Renal cortex interstitium (tissue), 11 donors: ENCODE data around the gene YKT6. TPM values are rescaled to one million over a fixed set of nuclear protein-coding genes. Genes with fewer than 3 reads are reported as not detected.
"Not testable (repeated sequence)": the region's sequence is repeated elsewhere in the genome, so short reads cannot be mapped to it uniquely, and the experiment has no call there.

ENCODE experiments used
- DNase-seq, 11 donors: peaks; one replicate each; pipeline ENCODE4 v3.0.0-alpha.2; 2013; ENCODE audit warnings: low read depth in 9 of 11, low spot score in 4 of 11; ENCODE audit errors: extremely low read depth in 1 of 11
- polyA plus RNA-seq, 3 donors: library from polyadenylated mRNA; unstranded; fragments of 120-200 nt; gene quantifications; one replicate each; pipeline ENCODE4 v1.2.1, GENCODE V29; 2013; ENCODE audit not compliant: insufficient read length in 3 of 3

Gene YKT6
- polyA plus RNA-seq, 3 donors: 75.8 to 78.0 (median 77.3) TPM

- DNase-seq: no peak
Measured at GRCh38 chr7:44161371-44161770, 39.4 kb upstream of the YKT6 start.

GRCh38 chr7:44162179-44162578, 38.6 kb upstream of the YKT6 start:
- no peak for DNase-seq

DNA sequence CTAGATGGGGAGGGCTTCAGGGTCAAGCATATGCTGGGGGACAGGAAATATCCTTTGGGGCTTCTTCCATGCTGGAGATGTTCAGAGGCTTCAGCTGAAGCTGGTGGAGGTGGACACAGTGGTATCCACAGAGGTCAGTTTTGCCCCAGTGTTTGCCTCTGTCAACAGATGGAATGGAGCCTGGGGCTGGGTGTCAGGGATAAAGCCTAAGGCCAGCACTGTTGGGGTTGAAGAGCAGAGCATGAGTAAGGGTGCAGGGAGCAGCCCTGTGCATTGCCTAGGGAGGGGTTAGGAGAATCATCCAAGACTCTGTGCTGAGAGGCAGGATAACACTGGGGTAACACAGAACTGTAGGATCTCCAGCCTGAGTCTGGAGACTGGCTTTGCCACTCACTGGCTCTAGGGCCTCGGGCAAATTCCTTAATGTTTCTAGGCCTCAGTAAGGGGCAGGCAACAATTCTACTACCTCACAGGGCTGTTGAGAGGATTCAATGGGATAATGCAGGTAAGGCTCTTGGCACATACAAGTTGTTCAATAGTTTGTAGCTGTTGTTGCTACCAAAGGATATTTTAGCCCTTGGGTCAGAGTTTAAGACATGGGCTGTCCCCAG, 37.9 kb upstream of the YKT6 start:
- no peak for DNase-seq

- no peak for DNase-seq
Measured at GRCh38 chr7:44163591-44163990, 37.2 kb upstream of the YKT6 start.

DNA sequence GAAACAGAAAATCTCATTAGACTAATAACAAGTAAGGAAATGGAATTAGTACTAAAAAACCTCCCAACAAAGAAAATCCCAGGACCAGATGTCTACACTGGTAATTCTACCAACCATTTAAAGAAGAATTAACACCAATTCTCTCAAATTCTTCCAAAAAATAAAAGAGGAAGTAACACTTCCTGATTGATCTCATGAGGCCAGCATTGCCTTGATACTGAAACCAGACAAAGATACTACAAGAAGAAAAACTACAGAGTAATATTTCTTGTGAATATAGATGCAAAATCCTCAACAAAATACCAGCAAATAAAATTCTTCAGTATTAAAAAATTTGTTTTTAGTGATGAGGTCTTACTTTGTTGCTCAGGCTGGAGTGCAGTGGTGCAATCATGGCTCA, 32.9 kb upstream of the YKT6 start:
- no peak for DNase-seq

DNA sequence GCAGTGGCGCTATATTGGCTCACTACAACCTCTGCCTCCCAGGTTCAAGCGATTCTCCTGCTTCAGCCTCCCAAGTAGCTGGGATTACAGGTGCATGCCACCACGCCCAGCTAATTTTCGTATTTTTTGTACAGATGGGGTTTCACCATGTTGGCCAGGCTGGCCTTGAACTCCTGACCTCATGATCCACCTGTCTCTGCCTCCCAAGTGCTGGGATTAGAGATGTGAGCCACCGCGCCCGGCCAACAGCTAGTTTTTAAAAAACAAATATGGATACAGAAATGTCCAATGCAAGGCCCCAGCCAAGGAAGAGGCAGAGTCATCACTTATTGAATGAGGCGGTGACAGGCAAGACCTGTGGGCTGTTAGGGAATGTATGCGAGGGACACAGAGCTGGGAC, 28.9 kb upstream of the YKT6 start:
- not testable (repeated sequence) for DNase-seq

DNA sequence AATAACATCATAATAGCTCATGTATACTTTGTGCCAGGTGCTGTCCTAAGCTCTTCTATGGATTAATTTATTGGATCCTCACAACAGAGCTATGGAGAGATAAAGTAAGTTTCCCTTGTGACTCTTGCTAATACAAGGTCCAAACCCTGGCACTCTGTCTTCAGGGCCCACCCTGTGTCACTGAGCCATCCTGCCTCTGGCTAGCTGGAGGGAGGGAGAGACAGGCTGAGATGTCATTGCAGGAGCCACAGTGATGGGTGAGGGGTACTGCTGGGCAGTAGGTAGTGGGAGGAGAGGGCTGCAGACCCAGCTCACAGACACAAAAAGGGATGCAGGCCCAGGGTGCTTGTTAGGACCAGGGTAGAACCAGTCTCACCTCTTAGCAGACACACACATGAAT, 28.4 kb upstream of the YKT6 start:
- no peak for DNase-seq

DNA sequence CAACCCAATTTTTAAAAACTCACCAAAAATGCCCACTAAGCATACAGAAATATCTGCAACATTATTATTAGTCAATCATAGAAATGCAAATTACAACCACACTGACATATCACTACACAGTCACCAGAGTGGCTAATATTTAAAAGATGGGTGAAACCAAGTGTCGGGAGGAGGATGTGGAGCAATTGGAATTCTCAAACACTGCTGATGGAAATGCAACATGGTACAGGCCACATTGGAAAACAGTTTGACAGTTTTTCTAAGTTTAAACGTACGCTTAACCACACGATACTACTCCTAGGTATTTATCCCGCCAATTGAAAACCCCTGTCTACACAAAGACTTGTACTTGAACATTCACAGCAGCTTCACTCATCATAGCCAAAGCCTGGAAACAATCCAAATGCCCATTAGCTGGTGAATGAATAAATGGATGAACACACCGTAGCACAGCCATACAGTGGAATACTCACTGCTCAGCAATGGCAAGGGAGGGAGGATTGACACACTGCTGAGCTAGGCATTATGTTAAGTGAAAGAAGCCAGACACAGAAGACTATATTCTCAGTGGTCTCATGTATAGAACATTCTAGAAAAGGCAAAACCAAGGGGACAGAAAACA, 27.9 kb upstream of the YKT6 start:
- no peak for DNase-seq

GRCh38 chr7:44173911-44174693, 26.7 kb upstream of the YKT6 start:
- no peak for DNase-seq

DNA sequence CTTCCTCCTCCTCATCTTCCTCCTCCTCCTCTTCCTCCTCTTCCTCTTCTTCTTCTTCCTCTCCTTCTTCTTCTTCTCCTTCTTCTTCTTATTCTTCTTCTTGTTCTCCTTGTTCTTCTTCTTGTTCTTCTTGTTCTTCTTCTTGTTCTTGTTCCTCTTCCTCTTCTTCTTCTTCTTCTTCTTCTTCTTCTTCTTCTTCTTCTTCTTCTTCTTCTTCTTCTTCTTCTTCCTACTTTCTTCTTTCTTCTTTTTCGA, 26.2 kb upstream of the YKT6 start:
- not testable (repeated sequence) for DNase-seq

- no peak for DNase-seq
Measured at GRCh38 chr7:44175730-44176129, 25.0 kb upstream of the YKT6 start.

- DNase-seq: no peak
Measured at GRCh38 chr7:44176486-44176885, 24.3 kb upstream of the YKT6 start.

GRCh38 chr7:44177570-44178131, 23.1 kb upstream of the YKT6 start:
- no peak for DNase-seq

- no peak for DNase-seq
Measured at GRCh38 chr7:44180631-44181030, 20.1 kb upstream of the YKT6 start.

DNA sequence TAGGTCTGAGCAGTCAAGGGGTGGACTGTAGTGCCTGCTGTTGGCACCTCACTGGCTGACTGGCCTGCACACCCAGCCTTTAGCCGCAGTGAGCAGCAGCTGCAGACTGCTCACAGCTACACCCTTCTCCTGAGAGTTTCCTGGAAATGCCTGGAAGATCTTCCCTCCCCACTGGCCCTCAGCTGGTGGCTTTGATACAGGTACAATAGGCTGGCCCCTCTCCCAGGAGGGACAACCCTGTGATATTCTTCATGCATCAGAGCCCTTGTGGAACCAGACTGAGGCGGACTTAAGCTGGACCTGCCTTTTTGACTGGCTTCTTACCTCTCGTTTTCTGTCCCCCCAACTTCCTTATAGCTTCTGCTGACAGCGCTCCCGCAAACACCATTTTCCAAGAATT, 18.0 kb upstream of the YKT6 start:
- no peak for DNase-seq

GRCh38 chr7:44183386-44183785, 17.4 kb upstream of the YKT6 start:
- DNase-seq: no peak

DNA sequence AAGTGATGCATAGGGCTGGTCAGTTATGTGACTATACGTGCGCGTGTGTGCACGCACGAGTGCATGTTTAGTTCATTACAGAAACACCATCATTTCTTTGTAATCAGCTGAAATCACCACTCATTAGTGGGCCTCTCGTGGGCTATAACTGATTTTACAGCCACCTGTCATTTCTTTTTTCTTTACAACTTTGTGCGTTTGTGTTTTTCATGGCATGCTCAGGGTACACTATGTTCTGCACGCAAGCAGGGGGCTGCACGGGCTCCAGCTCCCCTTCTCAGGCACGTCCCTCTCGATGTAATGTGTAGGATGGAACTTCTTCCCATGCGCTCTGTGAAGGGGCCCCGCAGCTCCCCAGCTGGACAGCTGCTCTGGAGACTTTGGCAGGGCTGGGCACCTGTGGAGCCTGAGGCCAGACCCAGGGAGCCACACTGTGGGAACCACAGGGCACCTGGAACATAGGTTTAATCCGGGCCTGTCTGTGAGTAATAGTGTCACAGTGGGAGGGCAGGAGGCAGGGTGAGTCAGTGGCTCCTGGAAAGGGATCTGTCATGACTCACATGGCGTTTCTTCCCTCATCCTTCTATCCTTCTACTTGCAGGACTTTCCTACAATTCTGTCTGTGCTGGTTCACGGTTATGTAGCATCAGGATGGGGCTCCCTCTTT, 16.4 kb upstream of the YKT6 start:
- DNase-seq: no peak

DNA sequence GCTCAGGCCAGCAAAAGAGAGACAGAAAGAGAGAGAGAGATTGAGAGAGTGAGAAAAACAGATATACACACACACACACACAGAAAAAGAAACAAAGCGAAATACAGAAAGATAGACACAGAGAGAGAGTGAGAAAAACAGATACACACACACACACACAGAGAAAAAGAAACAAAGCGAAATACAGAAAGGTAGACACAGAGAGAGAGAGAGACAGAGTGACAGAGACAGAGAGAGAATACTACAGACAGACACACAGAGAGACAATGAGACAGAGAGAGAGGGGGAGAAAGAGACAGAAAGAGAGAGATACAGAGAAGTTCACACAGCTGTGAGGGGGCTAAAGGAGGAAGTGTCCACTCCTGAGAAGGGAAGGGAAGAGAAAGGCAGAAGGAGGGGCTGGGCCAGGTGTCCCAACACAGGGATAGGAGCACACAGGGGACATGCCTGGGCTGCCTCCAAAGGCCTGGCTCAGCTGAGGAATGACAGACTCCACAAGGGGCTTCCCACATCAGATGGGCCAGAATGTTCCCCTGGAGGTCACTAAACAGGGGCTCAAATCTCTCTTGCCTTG, 15.8 kb upstream of the YKT6 start:
- DNase-seq: no peak

DNA sequence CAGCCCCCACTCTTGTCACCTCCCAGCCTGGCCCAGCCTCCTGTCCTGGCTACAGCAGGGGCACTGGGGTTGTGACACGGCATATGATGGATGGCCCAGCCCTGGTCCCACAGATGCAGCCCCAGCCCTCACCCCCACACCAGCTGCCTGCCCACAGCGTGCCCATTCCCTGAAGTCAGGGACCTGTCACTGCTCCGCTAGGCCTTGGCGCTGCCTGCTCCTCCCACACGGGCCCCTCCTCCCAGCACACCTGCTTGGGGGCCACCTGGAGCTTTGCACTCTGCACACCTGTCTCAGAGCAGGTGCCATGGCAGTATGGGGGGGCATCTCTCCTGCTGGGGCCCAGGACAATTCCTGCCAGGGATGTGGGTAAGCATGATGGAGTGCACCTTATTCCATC, 15.0 kb upstream of the YKT6 start:
- DNase-seq: no peak

- no peak for DNase-seq
Measured at GRCh38 chr7:44186736-44187135, 14.0 kb upstream of the YKT6 start.
